HepG2 (cell line): ENCODE measurements around the gene PRIM2. TPM values are rescaled to one million over a fixed set of nuclear protein-coding genes. Genes with fewer than 3 reads are reported as not detected.

Experiments
- ATAC-seq: fragments of 200-7000 bp; cut with Tn5 transposase; 3 replicates; pipeline ENCODE4 v1.9.1; 2020; ENCODE audit warnings: mild to moderate bottlenecking, moderate library complexity
- BruUV-seq: library from RNA; stranded (reverse); fragments of 400-500 nt; replicated peaks from 2 replicates; lab custom pipeline; 2021; lab: Mats Ljungman, UMichigan
- CTCF ChIA-PET: fragments of 300-600 bp; formaldehyde crosslinking; extraction: SDS; loops from one replicate; lab custom pipeline; 2021; ENCODE audit warnings: low total read pairs, inconsistent platforms, low intra/inter-chr PET ratio; lab: Yijun Ruan, JAX
- POLR2A ChIA-PET: fragments of 350-600 bp; sonication (Branson Sonifier 250); formaldehyde crosslinking; loops from one replicate; lab custom pipeline; 2020; ENCODE audit warnings: antibody characterized with exemption, inconsistent platforms; lab: Yijun Ruan, JAX
- DNase-seq: peaks from one replicate; pipeline ENCODE4 v3.0.0-alpha.2; 2015; ENCODE audit warnings: low spot score
- FAIRE-seq: peaks from 3 replicates; lab custom pipeline; 2011; peaks lifted over from hg19 to GRCh38; lab: Jason Lieb, UNC
- H2AFZ ChIP-seq: one replicate; pipeline ENCODE4 v1.6.1; 2011; ENCODE audit warnings: low read length, inconsistent platforms
- H3K27ac ChIP-seq: fragments of 300-600 bp; 3 replicates; pipeline ENCODE4 v1.8.0; 2011; ENCODE audit warnings: mixed run types, mild to moderate bottlenecking, mixed read lengths, low read length, inconsistent platforms; ENCODE audit not compliant: insufficient read depth; ENCODE audit errors: extremely low read length
- H3K27me3 ChIP-seq, 2 experiments: fragments of 200-600 bp in 1 of 2; 2 replicates in 1 of 2; 3 replicates in 1 of 2; pipeline versions ENCODE4 v1.6.0 to v1.8.0; 2011; ENCODE audit warnings: low read length in 2 of 2, mild to moderate bottlenecking in 2 of 2, moderate library complexity in 2 of 2, inconsistent platforms in 1 of 2; ENCODE audit not compliant: insufficient read depth in 2 of 2, control insufficient read depth in 1 of 2
- H3K36me3 ChIP-seq, 2 experiments: fragments of 200-600 bp in 1 of 2; replicated peaks in 1 of 2; 2 replicates in 1 of 2; 3 replicates in 1 of 2; pipeline versions ENCODE4 v1.5.1 to v1.8.0; 2011; ENCODE audit warnings: low read length in 2 of 2, inconsistent platforms in 1 of 2; ENCODE audit not compliant: insufficient read depth in 2 of 2, control insufficient read depth in 1 of 2
- H3K4me1 ChIP-seq: 2 replicates; pipeline ENCODE4 v1.5.1; 2012; ENCODE audit warnings: low read length, inconsistent platforms; ENCODE audit not compliant: insufficient read depth
- H3K4me2 ChIP-seq: 2 replicates; pipeline ENCODE4 v1.6.0; 2011; ENCODE audit warnings: low read depth, low read length, inconsistent platforms
- H3K4me3 ChIP-seq, 3 experiments: fragments of 200-600 bp in 1 of 3; sonication (generic), shearing (Covaris generic) in 1 of 3; replicated peaks in 1 of 3; 2 replicates each; pipeline ENCODE4 v1.5.1; 2011 to 2016; ENCODE audit warnings: low read length in 3 of 3, inconsistent platforms in 2 of 3, low read depth in 2 of 3, mild to moderate bottlenecking in 2 of 3, control low read depth in 1 of 3, mixed read lengths in 1 of 3; ENCODE audit not compliant: insufficient read depth in 1 of 3
- H3K79me2 ChIP-seq: one replicate; pipeline ENCODE4 v1.6.1; 2011; ENCODE audit warnings: low read length, inconsistent platforms; ENCODE audit not compliant: insufficient read depth
- H3K9ac ChIP-seq: 2 replicates; pipeline ENCODE4 v1.6.0; 2011; ENCODE audit warnings: mild to moderate bottlenecking, low read depth, low read length, inconsistent platforms; ENCODE audit not compliant: insufficient read depth
- H3K9me3 ChIP-seq: 2 replicates; pipeline ENCODE4 v1.5.1; 2012; ENCODE audit warnings: mild to moderate bottlenecking, low read length
- H4K20me1 ChIP-seq: 2 replicates; pipeline ENCODE4 v1.6.0; 2011; ENCODE audit warnings: inconsistent platforms, mild to moderate bottlenecking, low read length, moderate library complexity; ENCODE audit not compliant: insufficient read depth
- HNF4A ChIP-seq: sonication (generic); formaldehyde crosslinking; IDR thresholded peaks from 2 replicates; pipeline ENCODE4 v1.4.0; 2020; ENCODE audit warnings: missing genetic modification reagents
- PRDM4 ChIP-seq: sonication (generic); formaldehyde crosslinking; IDR thresholded peaks from 2 replicates; pipeline ENCODE4 v1.9.0; 2021; ENCODE audit warnings: missing genetic modification reagents, borderline replicate concordance
- REL ChIP-seq: sonication (generic); formaldehyde crosslinking; conservative IDR thresholded peaks from 2 replicates; pipeline ENCODE4 v1.8.0; 2022; ENCODE audit warnings: mild to moderate bottlenecking, missing genetic modification reagents, moderate library complexity
- SIN3A ChIP-seq: IDR thresholded peaks from 2 replicates; pipeline ENCODE4 v1.6.1; 2011; ENCODE audit warnings: low read depth, mild to moderate bottlenecking, control low read depth, low read length, borderline replicate concordance
- SOX5 ChIP-seq: IDR thresholded peaks from 2 replicates; pipeline ENCODE4 v1.6.1; 2016; ENCODE audit warnings: borderline replicate concordance
- ZHX2 ChIP-seq, 2 experiments: sonication (generic) in 1 of 2; formaldehyde crosslinking in 1 of 2; IDR thresholded peaks; 2 replicates each; pipeline versions ENCODE4 v1.6.1 to v1.9.0; 2014 to 2022; ENCODE audit warnings: antibody characterized with exemption in 1 of 2, borderline replicate concordance in 1 of 2, inconsistent platforms in 1 of 2, low read depth in 1 of 2, missing genetic modification reagents in 1 of 2
- ZNF432 ChIP-seq: sonication (generic); formaldehyde crosslinking; IDR thresholded peaks from 2 replicates; pipeline ENCODE4 v1.5.0; 2020; ENCODE audit warnings: missing genetic modification reagents, mild to moderate bottlenecking, borderline replicate concordance
- WGBS: methylation state at CpG from one replicate; pipeline ENCODE4 v1.1.6; 2017; ENCODE audit warnings: low lambda C conversion rate; 5-methylcytosine and 5-hydroxymethylcytosine counted together
- in situ Hi-C: cut with HindIII; loops from 2 replicates; pipeline ENCODE4 v1.10.0; 2017; ENCODE audit warnings: low pct_unique_long_range_greater_than_20kb; ENCODE audit not compliant: extremely low pct_ligation_motif_present
- intact Hi-C: fragments of 100-400 bp; cut with micrococcal nuclease; formaldehyde crosslinking; loops from one replicate; pipeline ENCODE4 v1.10.0; 2022; ENCODE audit not compliant: unreplicated experiment
- polyA plus RNA-seq, 8 experiments: library from polyadenylated mRNA; depleted of rRNA in 3 of 8; stranded (reverse) in 7 of 8; unstranded in 1 of 8; fragments of >200 nt; fragmentation: Illumina TruSeq in 4 of 8; extraction: Trizol in 4 of 8; gene quantifications; 2 replicates each; pipeline versions ENCODE4 v1.2.1 to v1.2.3, GENCODE V29; 2011 to 2016; ENCODE audit warnings: low read depth in 4 of 8, missing spikeins in 1 of 8, mixed read lengths in 1 of 8; ENCODE audit not compliant: insufficient read depth in 1 of 8
- total RNA-seq, 5 experiments: library from RNA; depleted of rRNA; stranded (reverse); fragments of >200 nt; fragmentation: Illumina TruSeq; extraction: Trizol; gene quantifications; 2 replicates each; pipeline ENCODE4 v1.2.3, GENCODE V29; 2016; ENCODE audit warnings: low read depth in 1 of 5
- TF ChIP-seq, protein P1 (sequence below): IDR thresholded peaks from 2 replicates; pipeline ENCODE4 v1.6.1; 2016; ENCODE audit warnings: low read depth

PRIM2 gene
- total and polyA plus RNA-seq, 2 of the 13 experiments (the other 11 are each of a cell fraction or from before 2014, with no cell fraction given) = 8.0 to 52.7 TPM

GRCh38 chr6:57469072-57469471, 151.6 kb downstream of the PRIM2 start:
- Histone ChIP-seq H3K4me2 (no peak overlapping the region), H3K27me3 (no peaks in the 10 kb centered on the region), H3K36me3 (no peaks in the 10 kb centered on the region), H3K4me3 (no peak overlapping the region), H4K20me1 (no peaks in the 10 kb centered on the region), H3K9ac (no peak overlapping the region), H3K27ac (no peak overlapping the region), H2AFZ (no peak overlapping the region), H3K4me1 (peaks cover 17% of the 10 kb centered on the region), H3K79me2 (no peaks in the 10 kb centered on the region), H3K9me3 (no peaks in the 10 kb centered on the region)
- ChIA-PET POLR2A (no interaction called here), CTCF (no interaction called here)
- 49% methylated on average over 3 of the region's 3 CpGs for WGBS
- intact Hi-C loops = no loop called here
- TF ChIP-seq ZNF432 = no peak
- no peak for TF ChIP-seq SIN3A
- TF ChIP-seq SOX5 = 0 out of 2 replicates have a peak, but pooled peaks have one; percentile 21
- no peak for TF ChIP-seq PRDM4 (CRISPR knock-in tag)
- no peak for TF ChIP-seq REL (CRISPR knock-in tag)
- 0 out of 2 replicates have a peak, but pooled peaks have one; percentile 8 for TF ChIP-seq HNF4A (CRISPR knock-in tag)
- TF ChIP-seq ZHX2 (IDR thresholded peaks at IDR 0.05; ENCODE audit: low read depth) = no peak
- TF ChIP-seq ZHX2 (CRISPR knock-in tag; IDR thresholded peaks at IDR 0.05; ENCODE audit: borderline replicate concordance) = no peak
- TF ChIP-seq, protein P1, sequence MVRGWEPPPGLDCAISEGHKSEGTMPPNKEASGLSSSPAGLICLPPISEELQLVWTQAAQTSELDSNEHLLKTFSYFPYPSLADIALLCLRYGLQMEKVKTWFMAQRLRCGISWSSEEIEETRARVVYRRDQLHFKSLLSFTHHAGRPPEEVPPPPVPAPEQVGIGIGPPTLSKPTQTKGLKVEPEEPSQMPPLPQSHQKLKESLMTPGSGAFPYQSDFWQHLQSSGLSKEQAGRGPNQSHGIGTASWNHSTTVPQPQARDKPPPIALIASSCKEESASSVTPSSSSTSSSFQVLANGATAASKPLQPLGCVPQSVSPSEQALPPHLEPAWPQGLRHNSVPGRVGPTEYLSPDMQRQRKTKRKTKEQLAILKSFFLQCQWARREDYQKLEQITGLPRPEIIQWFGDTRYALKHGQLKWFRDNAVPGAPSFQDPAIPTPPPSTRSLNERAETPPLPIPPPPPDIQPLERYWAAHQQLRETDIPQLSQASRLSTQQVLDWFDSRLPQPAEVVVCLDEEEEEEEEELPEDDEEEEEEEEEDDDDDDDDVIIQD (CRISPR knock-in tag) = peak; percentile 15; the same call in 1 of the 2 replicates
- no peak for FAIRE-seq
- no TSS peak for BruUV-seq
- peak; percentile 9 for DNase-seq
- in situ Hi-C loops = no loop called here
- peak; percentile 50 for ATAC-seq
